GM12864 (cell line): ENCODE data around the gene RBMS3.

ENCODE experiments used
- DNase-seq: peaks from one replicate; pipeline ENCODE4 v3.0.0-alpha.2; 2011; ENCODE audit warnings: low read depth
- H3K4me3 ChIP-seq: 2 replicates; pipeline ENCODE4 v1.5.1; 2011; ENCODE audit warnings: mild to moderate bottlenecking, low read depth, low read length, control low read depth
- TF ChIP-seq, protein P1 (sequence below): IDR thresholded peaks from 2 replicates; pipeline ENCODE4 v1.5.1; 2011; ENCODE audit warnings: low read depth, mild to moderate bottlenecking, moderate library complexity, low read length, control low read depth, inconsistent platforms; ENCODE audit errors: missing control alignments

Gene RBMS3

DNA sequence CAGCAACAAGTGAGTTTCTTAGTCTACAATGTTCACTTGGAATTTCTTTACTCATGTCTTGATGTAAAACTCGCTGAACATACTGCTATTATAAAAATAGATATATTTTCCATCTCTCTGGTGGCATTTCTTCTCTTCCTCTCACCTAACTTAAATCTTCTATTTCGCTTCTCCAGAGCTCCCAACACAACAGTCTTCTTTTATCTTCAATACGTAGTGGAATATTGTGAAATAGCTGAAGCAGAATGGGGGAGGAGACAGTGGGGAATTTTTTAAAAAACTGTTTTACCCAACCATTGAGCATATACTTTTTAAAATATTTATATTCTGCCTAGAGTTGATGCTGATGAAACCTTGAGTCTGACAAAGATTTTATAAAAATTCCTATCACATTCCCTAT, 548.5 kb downstream of the RBMS3 start:
- DNase-seq: no peak
- TF ChIP-seq, protein P1, sequence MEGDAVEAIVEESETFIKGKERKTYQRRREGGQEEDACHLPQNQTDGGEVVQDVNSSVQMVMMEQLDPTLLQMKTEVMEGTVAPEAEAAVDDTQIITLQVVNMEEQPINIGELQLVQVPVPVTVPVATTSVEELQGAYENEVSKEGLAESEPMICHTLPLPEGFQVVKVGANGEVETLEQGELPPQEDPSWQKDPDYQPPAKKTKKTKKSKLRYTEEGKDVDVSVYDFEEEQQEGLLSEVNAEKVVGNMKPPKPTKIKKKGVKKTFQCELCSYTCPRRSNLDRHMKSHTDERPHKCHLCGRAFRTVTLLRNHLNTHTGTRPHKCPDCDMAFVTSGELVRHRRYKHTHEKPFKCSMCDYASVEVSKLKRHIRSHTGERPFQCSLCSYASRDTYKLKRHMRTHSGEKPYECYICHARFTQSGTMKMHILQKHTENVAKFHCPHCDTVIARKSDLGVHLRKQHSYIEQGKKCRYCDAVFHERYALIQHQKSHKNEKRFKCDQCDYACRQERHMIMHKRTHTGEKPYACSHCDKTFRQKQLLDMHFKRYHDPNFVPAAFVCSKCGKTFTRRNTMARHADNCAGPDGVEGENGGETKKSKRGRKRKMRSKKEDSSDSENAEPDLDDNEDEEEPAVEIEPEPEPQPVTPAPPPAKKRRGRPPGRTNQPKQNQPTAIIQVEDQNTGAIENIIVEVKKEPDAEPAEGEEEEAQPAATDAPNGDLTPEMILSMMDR: no peak
- H3K4me3 ChIP-seq: no peak overlapping the region

DNA sequence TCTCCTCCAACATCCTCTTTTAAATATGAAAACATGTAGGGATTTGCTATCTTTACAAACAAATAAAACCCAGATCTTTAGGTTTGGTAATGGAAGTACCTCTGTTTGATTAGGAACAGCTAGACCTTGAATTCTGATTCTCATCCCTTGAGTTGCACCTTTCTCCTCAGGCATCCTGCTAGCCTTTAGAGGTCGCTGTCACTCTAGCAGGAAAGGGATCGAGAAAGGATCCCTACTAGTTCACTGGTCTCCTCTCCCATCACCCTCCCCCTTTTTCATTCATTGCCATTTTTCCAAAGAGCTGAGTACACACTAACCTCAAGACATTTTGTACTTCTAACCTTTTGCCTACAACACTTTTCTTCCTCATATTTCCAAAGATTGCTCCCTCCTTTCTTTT, 569.8 kb downstream of the RBMS3 start:
- TF ChIP-seq, protein P1: peak; percentile 17
- no peak for DNase-seq
- no peak overlapping the region for H3K4me3 ChIP-seq

DNA sequence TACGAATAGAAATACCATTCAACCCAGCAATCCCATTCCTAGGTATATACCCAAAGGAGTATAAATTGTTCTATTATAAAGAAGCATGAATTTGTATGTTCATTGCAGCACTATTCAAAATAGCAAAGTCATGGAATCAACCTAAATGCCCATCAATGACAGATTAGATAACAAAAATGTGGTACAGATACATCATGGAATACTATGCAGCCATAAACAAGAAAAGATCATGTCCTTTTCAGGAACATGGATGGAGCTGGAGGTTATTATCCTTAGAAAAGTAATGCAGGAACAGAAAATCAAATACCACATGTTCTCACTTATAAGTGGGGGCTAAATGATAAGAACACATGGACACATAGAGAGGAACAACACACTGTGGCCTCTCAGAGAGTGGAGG, 571.9 kb downstream of the RBMS3 start:
- H3K4me3 ChIP-seq: no peak overlapping the region
- TF ChIP-seq, protein P1: no peak
- no peak for DNase-seq

DNA sequence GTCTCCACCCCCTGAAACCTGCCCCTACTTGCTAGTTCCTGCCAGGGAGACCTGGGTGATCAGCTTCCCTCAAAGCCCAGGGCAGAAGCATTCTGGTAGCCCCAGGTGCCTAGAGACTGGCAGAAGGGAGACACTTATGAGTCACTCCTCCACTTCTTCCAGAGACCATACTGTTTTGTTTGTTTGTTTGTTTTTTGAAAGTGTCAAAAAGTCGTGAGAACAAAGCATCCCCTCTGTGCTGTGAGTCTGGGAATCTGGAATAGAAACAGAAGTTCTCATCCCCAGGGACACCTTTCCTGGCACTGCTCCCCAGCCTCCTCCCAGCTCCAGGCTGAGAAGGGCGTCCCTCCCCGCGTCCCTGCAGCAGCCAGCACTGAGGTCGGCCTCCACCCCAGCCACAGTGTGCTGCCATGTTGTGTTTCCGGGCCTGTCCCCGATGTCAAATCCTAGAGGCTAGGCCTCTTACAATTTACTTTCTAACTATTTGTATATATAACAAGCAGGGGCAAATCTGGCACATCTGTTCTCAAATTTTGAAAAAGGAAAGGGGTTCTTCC, 573.0 kb downstream of the RBMS3 start:
- H3K4me3 ChIP-seq: no peak overlapping the region
- TF ChIP-seq, protein P1: no peak
- no peak for DNase-seq

DNA sequence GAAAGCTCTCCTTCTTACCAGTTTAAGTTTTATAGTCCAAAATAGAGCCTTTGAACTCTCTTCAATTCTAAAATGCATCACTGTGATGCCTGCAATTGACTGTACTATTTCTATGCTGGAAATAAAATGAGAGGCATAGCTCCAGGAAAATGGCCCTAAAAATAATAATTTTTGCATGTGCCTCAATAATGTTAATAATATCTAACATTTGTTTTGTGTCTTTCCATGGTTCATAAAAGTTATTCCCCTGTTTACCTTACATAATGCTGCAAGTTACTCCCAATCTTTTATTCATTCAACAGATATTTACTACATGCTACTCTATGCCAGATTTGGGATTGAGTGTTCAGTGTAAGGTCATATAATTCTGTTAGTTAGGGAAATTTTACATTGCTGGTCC, 574.0 kb downstream of the RBMS3 start:
- no peak for DNase-seq
- TF ChIP-seq, protein P1: no peak
- H3K4me3 ChIP-seq: no peak overlapping the region

DNA sequence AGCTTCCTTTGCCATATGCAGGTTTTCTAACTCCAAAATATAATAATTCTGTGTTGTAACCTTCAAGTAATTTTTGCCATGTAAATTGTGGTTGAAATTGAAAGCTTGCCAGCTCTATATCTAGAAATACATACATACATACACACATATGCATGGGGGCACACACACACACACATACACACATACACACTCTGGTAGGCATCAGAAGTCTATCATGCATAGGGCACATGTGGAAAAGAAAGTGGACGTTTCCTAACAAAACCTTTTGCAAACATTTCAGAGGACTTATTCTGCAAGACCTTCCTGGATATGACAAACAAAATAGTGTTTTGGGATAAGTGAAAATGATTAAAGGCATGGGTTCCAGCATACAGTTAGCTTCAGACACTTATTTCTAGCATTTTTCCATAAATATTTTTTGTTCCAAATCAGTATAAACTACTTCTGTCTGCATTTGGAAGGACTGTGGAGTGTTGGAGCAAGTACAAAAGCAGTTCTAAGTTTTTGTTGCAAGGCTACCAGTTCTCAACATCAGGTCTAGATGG, 578.9 kb downstream of the RBMS3 start:
- H3K4me3 ChIP-seq: no peak overlapping the region
- DNase-seq: no peak
- TF ChIP-seq, protein P1: no peak

DNA sequence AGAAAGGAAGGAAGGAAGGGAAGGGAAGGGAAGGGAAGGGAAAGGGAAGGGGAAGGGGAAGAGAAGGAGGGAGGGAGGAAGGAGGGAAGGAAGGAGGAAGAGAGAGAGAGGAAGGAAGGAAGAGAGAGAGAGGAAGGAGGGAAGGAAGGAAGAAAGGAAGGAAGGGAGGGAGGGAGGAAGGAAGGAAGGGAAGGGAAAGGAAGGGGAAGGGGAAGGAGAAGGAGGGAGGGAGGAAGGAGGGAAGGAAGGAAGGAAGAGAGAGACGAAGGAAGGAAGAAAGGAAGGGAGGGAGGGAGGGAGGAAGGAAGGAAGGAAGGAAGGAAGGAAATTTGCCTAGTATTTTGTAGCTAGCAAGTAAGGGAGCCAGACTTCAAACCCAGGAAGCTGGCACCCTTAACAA, 583.9 kb downstream of the RBMS3 start:
- TF ChIP-seq, protein P1: no peak
- no peak overlapping the region for H3K4me3 ChIP-seq
- no peak for DNase-seq
